Upper lobe of right lung (tissue), 1 donor: ENCODE measurements around the gene SPARC. TPM values are rescaled to one million over a fixed set of nuclear protein-coding genes. Genes with fewer than 3 reads are reported as not detected.

Experiments used
- ATAC-seq: fragments of 200-7000 bp; cut with Tn5 transposase; one replicate; pipeline ENCODE4 v1.9.1; 2020; ENCODE audit warnings: mild to moderate bottlenecking, moderate library complexity
- DNase-seq: peaks from one replicate; pipeline ENCODE4 v3.0.0-alpha.2; 2020
- H3K27ac ChIP-seq: fragments of 200-600 bp; one replicate; pipeline ENCODE4 v1.8.0; 2022
- H3K27me3 ChIP-seq: fragments of 200-600 bp; one replicate; pipeline ENCODE4 v1.8.0; 2022; ENCODE audit warnings: mild to moderate bottlenecking
- H3K36me3 ChIP-seq: fragments of 200-600 bp; one replicate; pipeline ENCODE4 v1.8.0; 2022
- H3K4me1 ChIP-seq: fragments of 200-600 bp; one replicate; pipeline ENCODE4 v1.8.0; 2022
- H3K4me3 ChIP-seq: fragments of 200-600 bp; one replicate; pipeline ENCODE4 v1.8.0; 2022; ENCODE audit warnings: mild to moderate bottlenecking
- H3K9me3 ChIP-seq: fragments of 200-600 bp; one replicate; pipeline ENCODE4 v1.8.0; 2022
- CTCF ChIP-seq: fragments of 200-600 bp; IDR thresholded peaks from one replicate; pipeline ENCODE4 v1.8.0; 2022; ENCODE audit warnings: antibody characterized with exemption
- intact Hi-C: fragments of 100-400 bp; cut with DNase I; formaldehyde crosslinking; loops from one replicate; pipeline ENCODE4 v1.11.0; 2022
- total RNA-seq: library from RNA; stranded (reverse); fragmentation: NEBNext Ultra II Directional; extraction: Animal tissue kit (Norgen Biotek cat#: 25700); gene quantifications from one replicate; pipeline ENCODE4 v1.2.1, GENCODE V29; 2021
- donor health status: DM: no; HTN: yes; CAD: no; lungs with severe emphysema.

The SPARC gene
- total RNA-seq, 1 donor from 2014 or later = 1,248 TPM

DNA sequence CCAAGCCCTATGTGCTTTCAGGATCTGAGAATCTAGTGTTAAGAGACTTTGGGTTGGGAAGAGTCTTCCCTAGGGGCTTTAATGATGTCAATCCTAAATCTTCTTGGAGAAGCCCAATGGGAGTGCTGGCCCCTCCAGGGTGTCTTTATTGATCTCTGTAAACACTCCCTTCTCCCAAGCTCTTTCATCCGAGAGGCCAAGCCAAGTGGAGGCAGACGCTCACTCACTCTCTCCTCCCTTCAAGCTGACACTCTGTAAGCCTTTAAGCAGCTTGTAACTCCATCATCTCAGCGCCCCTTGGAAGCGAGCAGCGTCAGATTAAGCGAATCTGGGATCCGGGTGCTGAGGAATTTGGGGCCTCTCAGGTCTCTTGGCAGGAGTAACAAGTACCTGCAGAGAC lies 37.7 kb downstream of the SPARC start:
- no peaks in the 10 kb centered on the region for H3K9me3 ChIP-seq
- ATAC-seq (no peak), DNase-seq (no peak)
- no peak for TF ChIP-seq CTCF
- intact Hi-C loops = no loop called here
- no peak overlapping the region for H3K4me3 ChIP-seq
- H3K4me1 ChIP-seq = no peaks in the 10 kb centered on the region
- no peaks in the 10 kb centered on the region for H3K27me3 ChIP-seq
- no peaks in the 10 kb centered on the region for H3K36me3 ChIP-seq
- H3K27ac ChIP-seq = no peak overlapping the region

DNA sequence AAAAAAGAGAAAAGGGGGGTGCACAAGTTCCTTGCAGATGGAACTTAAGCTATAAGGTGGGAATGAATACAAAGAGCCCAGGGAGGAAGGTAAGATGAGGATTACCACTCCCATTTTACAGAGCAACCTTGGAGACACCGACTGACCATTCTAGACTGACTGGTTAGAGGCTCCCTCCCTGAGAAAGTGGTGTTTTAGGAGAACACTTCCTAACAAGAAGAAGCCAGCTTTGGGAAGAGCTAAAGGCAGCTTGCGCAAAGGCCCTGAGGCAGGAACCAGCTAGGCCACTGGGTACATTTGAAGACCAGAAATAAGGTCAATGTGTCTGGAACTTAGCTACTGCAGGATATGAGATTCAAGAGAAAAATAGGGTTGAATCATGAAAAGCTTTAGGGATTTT lies 38.6 kb downstream of the SPARC start:
- no peaks in the 10 kb centered on the region for H3K9me3 ChIP-seq
- no peak overlapping the region for H3K4me3 ChIP-seq
- no peaks in the 10 kb centered on the region for H3K36me3 ChIP-seq
- DNase-seq = no peak
- no peak for ATAC-seq
- H3K27ac ChIP-seq = no peak overlapping the region
- intact Hi-C loops = no loop called here
- no peaks in the 10 kb centered on the region for H3K4me1 ChIP-seq
- no peak for TF ChIP-seq CTCF
- H3K27me3 ChIP-seq = no peaks in the 10 kb centered on the region

- Histone ChIP-seq H3K4me3 (no peak overlapping the region), H3K9me3 (no peaks in the 10 kb centered on the region), H3K36me3 (no peaks in the 10 kb centered on the region), H3K27me3 (no peaks in the 10 kb centered on the region), H3K4me1 (no peaks in the 10 kb centered on the region), H3K27ac (no peak overlapping the region)
- intact Hi-C loops = no loop called here
- DNase-seq (no peak), ATAC-seq (peak; percentile 70)
- no peak for TF ChIP-seq CTCF
Measured at GRCh38 chr5:151647320-151647861, 39.3 kb downstream of the SPARC start.

DNA sequence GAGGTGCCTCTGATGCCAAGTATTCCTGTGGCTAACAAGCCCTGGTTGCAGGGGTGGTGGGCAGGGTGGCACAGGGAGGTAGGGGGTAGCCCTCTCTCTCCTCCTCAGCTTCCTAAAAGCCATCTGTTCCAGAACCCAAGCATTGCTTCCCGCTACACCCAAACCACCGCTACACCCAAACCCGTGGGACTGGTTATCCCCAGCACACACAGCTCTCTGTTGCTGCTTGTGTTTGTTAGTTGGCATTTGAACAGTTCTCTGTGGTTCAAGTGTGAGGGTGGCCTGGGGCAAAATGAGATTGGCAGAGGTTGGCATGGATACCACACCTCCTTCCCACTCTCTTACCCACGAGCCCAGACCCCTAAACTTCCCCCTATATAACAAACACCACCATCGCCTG lies 40.4 kb downstream of the SPARC start:
- no peak for TF ChIP-seq CTCF
- Histone ChIP-seq H3K9me3 (no peaks in the 10 kb centered on the region), H3K27me3 (no peaks in the 10 kb centered on the region), H3K4me1 (no peaks in the 10 kb centered on the region), H3K4me3 (no peak overlapping the region), H3K36me3 (no peaks in the 10 kb centered on the region), H3K27ac (no peak overlapping the region)
- no peak for DNase-seq
- no peak for ATAC-seq
- intact Hi-C loops = no loop called here

GRCh38 chr5:151643388-151643787 lies 43.3 kb downstream of the SPARC start:
- ATAC-seq = peak; percentile 58
- no peaks in the 10 kb centered on the region for H3K27me3 ChIP-seq
- TF ChIP-seq CTCF = no peak
- H3K27ac ChIP-seq = no peak overlapping the region
- no peak for DNase-seq
- no peaks in the 10 kb centered on the region for H3K9me3 ChIP-seq
- H3K4me1 ChIP-seq = no peaks in the 10 kb centered on the region
- H3K4me3 ChIP-seq = no peak overlapping the region
- no peaks in the 10 kb centered on the region for H3K36me3 ChIP-seq
- intact Hi-C loops = no loop called here
